ENCODE measurements around the gene SDHD.
A peak's percentile ranks its signal among the peaks of the same experiment; 100 is the strongest.
"Not testable (repeated sequence)": the region's sequence is repeated elsewhere in the genome, so short reads cannot be mapped to it uniquely, and the experiment has no call there.

The SDHD gene

GRCh38 chr11:112086422-112087191 lies at the start of gene SDHD, which contains the start of gene TIMM8B:
SDHD (plus strand) TSS chr11:112086873; CDS start chr11:112086908, 35 bp downstream.
TIMM8B (minus strand) TSS chr11:112086756; CDS start chr11:112086723, 33 bp downstream.
- DNase-seq (ENCODE audit: low read depth), result peak; percentile 94

GRCh38 chr11:112037527-112037926 lies 49.1 kb upstream of the SDHD start:
- DNase-seq (ENCODE audit: low read depth), result no peak

GRCh38 chr11:112042161-112042960 lies 44.3 kb upstream of the SDHD start:
- no peak for DNase-seq (ENCODE audit: low read depth)

- no peak for DNase-seq (ENCODE audit: low read depth)
These were observed 43.7 kb upstream of the SDHD start for GRCh38 chr11:112042961-112043304.

- no peak for DNase-seq (ENCODE audit: low read depth)
These were observed 41.7 kb upstream of the SDHD start for GRCh38 chr11:112044961-112045360.

GRCh38 chr11:112046647-112047046 lies 40.0 kb upstream of the SDHD start:
- not testable (repeated sequence) for DNase-seq (ENCODE audit: low read depth)

- not testable (repeated sequence) for DNase-seq (ENCODE audit: low read depth)
These were observed 38.4 kb upstream of the SDHD start for GRCh38 chr11:112048256-112048655.

- DNase-seq (ENCODE audit: low read depth), result no peak
These were observed 36.9 kb upstream of the SDHD start for GRCh38 chr11:112049777-112050176.

GRCh38 chr11:112050721-112051120 lies 36.0 kb upstream of the SDHD start:
- no peak for DNase-seq (ENCODE audit: low read depth)

- DNase-seq (ENCODE audit: low read depth), result no peak
These were observed 34.9 kb upstream of the SDHD start for GRCh38 chr11:112051768-112052167.

- no peak for DNase-seq (ENCODE audit: low read depth)
These were observed 29.5 kb upstream of the SDHD start for GRCh38 chr11:112057170-112057569.

GRCh38 chr11:112058103-112058502 lies 28.6 kb upstream of the SDHD start:
- DNase-seq (ENCODE audit: low read depth), result no peak

- no peak for DNase-seq (ENCODE audit: low read depth)
These were observed 23.8 kb upstream of the SDHD start for GRCh38 chr11:112062923-112063322.

- DNase-seq (ENCODE audit: low read depth), result peak; percentile 65
These were observed 12.5 kb upstream of the SDHD start, which contains the start of the genes NKAPD1 and PIH1D2 for GRCh38 chr11:112073941-112074811. NKAPD1 (plus strand) TSS chr11:112074299; CDS start chr11:112075575, 1,276 bp downstream. PIH1D2 (minus strand) TSS chr11:112074017; CDS start chr11:112073174, 843 bp downstream.

- DNase-seq (ENCODE audit: low read depth), result no peak
These were observed 3.9 kb upstream of the SDHD start for GRCh38 chr11:112082729-112083128.

GRCh38 chr11:112085822-112086421 lies 751 bp upstream of the SDHD start:
- DNase-seq (ENCODE audit: low read depth), result no peak

- DNase-seq (ENCODE audit: low read depth), result no peak
These were observed 539 bp downstream of the SDHD start for GRCh38 chr11:112087212-112087611.

- not testable (repeated sequence) for DNase-seq (ENCODE audit: low read depth)
These were observed 8.6 kb downstream of the SDHD start for GRCh38 chr11:112095302-112095701.

- DNase-seq (ENCODE audit: low read depth), result no peak
These were observed 9.5 kb downstream of the SDHD start for GRCh38 chr11:112096194-112096593.

- DNase-seq (ENCODE audit: low read depth), result no peak
These were observed 11.3 kb downstream of the SDHD start for GRCh38 chr11:112097734-112098528.

- DNase-seq (ENCODE audit: low read depth), result no peak
These were observed 13.8 kb downstream of the SDHD start for GRCh38 chr11:112100462-112100861.

All from T-helper 22 cell (primary cell).